GM21825 (cell line): Measurements from ENCODE around the gene COASY.

Experiments
- ATAC-seq: cut with Tn5 transposase; IDR thresholded peaks from one replicate; pipeline ENCODE4 v1.9.1; 2021; ENCODE audit warnings: mild to moderate bottlenecking, moderate library complexity; ENCODE audit not compliant: unreplicated experiment

Gene COASY

DNA sequence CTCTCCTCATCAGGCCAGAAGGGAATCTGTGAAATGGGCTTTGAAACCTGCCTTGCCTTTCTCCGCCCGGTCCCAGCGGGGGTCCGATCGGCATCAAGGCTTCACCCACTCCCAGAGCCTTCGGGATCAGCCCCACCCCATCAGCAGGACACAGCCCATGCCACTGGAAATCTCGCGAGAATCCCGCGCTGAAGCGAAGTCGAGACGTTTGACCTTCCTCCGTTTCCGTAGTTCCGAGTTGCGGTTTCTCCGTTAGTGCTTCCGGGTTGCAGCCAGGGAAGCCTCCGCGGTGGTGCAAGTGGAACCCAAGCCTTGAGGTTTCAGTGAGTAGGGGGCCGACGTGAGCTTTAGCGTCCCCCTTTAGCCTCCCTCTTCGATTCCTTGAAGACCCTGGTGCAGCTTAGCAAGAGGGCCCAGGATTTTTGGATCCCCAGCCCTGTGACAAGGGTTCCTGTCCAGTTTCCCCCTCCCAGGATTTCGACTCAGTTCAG is at the start of gene COASY:
COASY (plus strand) TSS at position 252 of the 491 bp plus-strand sequence. CDS start 475 bp downstream, outside the sequence.
- peak; percentile 43 for ATAC-seq

DNA sequence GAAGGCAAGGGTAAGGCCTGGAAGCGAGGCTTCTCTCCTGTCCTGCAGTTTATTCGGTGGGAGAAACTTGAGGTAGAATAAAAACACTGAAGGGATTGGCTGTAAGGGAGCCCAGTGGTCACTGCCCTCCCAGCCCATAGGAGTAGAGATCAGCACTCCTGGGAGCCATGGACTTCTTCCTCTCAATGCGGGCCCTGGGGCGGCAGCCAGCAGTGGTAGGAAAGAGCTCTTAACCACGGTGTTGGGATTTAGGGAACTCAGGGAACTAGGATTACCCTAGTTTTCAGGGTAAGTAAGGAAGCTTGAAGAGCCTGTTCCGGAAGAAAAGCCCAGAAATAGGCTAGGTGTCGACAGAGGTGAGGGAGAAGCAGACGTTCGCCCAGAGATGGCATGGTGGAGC is 49.7 kb upstream of the COASY start:
- no peak for ATAC-seq

DNA sequence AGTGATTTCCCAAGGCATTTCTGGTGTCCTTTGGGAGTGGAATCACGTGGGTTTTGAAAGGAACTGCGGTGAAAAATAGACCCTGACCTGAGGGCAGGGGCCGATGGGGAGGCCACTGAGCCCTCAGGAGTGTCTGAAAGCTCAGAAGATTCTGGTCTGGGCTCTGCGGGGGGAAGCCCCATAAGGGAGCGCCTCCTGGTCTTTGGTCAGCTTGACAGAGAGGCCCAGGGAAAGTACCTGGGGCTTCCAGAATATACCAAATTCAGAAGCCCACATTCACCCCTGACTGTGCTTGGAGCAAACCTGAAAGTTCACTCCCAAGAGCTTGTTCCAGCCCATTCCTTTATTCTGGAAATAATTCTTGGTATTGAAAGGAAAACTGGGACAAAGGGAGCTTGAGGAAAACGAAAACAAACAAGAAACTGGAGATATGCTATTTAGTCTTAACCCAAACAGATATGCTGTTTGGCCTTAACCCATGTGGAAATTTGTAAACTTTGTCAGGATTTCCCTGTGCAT is 49.2 kb upstream of the COASY start:
- no peak for ATAC-seq

DNA sequence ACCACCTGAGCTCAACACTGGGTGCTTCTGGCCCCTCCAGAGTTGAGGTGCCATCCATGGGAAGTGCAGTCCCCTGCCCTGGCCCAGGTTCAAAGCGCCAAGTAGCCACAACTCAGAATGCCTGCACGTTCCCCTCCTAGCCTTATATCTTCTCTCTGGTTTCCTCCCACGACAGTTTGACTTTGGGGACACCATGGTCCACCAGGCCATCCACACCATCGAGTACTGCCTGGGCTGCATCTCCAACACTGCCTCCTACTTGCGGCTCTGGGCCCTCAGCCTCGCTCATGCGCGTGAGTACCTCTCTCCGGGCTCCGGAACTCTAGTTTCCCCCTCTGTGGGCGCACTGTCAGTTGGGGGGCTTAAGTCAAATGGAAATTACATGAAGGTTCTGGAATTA is 48.3 kb upstream of the COASY start:
- ATAC-seq = no peak

DNA sequence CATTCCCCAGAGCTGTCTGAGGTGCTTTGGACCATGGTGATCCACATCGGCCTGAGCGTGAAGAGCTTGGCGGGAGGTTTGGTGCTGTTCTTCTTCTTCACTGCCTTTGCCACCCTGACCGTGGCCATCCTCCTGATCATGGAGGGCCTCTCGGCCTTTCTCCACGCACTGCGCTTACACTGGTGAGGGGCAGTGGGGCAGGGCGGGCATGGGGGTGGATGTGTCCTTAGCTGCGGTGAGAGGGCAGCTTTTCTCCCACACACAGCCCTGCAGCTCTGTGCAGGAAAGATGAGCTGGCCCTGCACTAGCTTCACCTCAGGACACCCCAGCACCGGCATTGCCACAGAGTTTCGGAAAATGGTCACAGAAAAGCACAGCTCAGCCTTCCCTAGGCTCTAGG is 47.7 kb upstream of the COASY start:
- ATAC-seq = no peak

DNA sequence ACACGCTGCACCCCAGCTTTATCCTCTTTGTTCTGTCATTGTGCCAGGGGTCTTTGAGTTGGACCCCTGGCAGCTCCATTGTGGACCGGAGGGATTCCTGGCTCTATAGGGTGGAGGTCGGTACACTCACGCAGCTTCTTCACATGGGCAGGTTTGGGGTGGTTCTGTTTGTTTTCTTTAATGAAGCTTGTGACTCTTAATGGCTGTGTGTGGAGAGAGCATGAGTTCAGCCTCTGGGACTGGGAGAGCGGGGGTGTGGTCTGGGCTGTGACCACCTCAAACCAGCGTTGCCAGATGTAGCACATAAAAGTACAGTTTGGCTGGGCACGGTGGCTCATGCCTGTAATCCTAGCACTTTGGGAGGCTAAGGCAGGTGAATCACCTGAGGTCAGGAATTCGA is 47.1 kb upstream of the COASY start:
- ATAC-seq = no peak

DNA sequence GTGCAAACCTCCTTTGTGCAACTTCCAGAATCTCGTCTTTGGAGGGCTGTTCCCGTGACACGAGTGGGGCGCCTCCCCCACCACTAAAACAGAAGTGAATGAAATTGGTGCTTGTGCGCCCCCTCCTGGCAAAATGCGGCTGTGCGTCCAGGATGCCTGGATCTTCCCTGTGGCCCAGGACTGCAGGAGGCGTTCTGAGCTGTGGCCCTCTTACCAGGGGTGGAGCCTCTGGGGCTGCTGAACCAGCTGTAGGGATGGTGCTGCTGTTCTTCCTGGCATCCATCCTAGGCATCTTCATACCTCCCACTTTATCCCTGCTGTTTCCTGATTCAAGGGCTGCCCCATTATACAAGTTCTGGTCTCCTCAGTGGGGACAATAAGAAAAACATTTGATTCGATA is 44.4 kb upstream of the COASY start:
- ATAC-seq = no peak

DNA sequence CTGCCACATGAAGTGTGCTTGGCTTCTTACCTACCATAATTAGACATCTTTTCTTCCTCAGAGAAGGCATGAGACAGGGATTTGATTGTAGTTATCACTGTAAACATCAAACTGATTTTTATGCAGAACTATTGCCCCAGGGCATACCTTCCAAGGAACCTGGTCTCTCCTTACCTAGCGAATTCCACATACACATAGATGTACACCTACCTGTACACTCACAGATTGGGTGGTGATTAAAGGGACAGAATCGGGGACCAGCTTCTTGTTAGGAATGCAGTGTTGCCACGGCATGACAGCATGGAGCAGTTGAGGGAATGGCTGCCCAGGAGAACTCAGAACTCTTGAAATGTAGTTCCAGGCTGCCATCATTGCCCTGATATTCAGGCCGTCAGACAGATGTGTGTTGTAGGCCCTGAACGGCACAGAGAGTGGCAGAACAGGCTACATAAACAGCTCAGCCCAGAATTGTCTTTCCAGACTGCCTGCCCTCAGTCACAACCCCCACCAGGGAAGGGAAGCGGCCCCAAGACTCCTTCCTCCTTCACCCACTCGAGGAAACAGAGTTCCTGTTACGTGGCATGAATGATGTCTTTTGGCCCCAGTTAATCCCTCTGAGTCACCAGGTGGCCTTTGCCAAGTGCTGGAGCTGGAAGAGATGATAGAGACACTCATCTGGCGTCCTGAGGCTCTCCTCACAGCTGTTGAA is 43.7 kb upstream of the COASY start:
- ATAC-seq = no peak

DNA sequence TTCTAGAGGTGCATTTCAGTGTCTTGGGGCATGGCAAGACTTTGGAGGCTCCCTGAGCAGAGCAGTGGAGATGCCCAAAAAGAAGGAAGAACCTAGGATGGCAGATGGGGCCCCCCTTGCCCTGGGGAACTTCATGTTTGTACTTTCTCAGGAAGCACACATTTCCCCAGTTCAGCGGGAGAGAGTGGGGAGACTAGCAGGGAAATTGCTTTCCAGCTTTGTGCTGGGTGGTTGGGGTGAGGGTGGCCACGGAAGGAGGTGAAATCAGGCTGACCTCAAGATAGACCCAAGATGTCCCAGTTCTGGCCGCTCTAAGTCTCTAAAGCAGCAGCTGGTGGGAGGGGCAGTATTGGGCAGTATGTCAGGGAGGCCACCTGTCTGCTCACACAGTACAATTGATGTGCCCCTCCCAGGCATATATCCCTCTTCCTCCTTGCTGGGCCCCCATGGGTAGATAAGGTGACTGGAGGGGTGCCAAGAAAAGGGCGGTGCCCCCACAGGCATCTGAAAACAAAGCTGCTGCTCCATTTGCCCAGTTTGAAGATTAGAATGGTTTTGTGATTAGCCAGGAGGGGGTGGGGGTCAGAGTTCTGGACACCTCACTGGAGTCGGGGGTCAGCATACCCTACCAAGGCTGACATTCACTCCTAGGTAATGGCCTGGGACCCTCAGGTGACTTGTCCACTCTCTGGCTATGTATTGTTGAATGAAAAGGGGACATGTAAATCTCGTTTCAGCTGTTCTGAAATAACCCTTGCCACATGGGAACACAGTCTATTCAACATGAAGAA is 43.0 kb upstream of the COASY start:
- no peak for ATAC-seq

DNA sequence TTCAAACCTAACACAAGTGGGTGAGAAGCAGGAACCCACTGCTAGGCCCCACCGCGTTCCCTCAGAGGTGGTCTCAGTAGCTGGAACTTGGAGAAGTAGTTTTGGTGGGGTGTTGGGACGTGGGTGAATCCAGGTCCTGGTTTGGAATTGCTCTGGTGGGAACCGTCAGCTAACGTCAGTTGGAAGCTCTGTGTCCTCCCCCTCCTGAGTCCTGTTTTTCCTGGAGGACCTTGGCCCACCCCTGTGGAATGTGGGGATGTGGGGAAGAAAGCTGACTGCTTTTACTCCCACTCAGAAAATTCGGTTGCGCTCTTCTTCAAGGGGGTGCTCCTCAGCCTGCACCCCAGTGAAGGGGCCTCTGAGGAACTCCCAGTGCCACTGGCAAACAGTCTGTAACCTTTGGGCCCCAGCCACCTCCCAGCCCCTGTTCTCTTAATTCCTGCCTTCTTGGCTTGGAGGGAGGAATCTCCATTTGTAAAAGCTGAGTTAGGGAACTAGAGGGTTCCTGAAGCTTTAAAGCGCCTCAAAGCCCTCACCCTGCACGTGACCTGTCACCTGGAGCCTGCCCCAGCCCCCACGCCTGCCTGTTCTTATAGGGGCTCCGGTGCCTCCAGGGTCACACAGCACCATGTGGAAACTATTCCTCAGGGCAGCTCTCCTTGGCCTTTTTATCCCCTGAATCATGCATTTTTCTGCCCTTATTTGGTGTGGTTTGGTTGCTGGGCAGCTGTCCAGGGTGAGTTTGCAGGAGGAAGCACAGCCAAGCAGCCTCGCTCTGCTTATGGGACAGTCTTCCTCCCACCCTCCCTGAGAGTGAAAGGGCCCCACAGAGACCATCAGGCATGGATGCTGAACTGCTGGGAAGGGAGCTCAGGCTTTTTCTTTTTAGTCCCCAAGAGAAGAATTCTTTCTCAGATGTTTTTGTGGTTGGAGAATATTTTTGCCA is 42.1 kb upstream of the COASY start:
- ATAC-seq = no peak

DNA sequence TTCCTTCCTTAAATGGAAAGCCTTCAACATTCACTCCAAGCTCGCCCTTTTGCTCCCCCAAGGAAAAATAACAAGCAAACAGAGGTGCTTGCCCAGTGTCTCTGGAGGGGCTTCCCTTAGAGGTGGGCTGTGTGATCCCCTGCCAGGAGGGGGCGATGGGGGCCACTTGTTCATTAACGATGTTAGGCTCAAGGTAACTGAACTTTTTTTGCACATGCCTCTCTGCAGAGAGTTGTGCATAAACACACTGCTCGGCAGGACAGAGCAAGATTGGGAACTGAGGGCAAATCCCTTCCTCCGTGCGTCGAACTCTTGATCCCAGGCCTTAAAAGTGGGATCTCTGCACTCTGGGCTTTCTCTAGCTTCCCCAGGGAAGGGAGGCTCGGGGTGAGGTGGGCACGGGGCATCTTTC is 41.4 kb upstream of the COASY start:
- ATAC-seq = no peak

DNA sequence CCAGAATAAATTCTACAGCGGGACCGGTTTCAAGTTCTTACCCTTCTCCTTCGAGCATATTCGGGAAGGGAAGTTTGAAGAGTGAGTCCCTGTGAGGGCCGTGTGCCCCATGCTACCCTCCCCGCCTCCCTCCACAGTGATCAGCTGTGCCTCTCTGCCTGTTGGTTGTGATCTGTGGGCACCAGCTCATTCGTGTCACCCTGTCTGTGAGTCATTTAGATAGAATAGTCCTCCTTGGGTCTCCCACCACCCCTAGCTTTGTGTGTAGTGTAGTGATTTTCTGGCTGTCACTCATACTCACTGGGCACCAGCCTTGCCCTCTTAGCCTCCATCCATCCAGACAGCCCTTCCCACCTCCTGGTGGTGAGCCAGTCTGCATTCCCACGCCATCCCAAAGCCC is 40.9 kb upstream of the COASY start:
- ATAC-seq = no peak

DNA sequence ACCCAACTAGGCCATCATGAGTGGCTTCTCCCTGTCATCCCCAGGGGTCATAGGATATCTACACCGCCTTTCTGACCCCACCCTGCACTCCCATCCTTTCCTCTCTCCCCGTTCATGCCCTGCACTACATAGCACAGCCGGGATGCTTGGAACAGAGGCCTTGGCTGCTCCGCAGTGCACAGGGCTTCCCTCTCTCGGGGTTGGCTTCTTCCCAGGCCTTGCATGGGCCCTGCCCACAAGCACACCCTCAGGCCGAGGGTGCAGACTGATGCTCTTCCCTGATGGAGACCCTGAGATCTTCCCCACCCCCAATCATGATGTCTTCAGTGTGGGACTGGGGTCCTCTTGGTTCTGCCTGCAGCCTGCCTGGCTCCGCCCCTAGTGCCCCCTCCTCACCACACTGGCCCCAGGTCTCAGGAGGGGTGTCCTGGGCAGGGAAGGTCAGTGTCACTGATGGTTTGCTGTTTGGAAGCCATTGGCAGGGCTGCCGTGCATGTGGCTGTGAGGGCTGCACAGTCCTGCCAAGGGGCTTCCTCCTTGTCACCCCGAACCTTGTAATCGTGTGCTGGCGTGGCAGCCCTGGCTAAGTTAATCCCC is 40.2 kb upstream of the COASY start:
- no peak for ATAC-seq

DNA sequence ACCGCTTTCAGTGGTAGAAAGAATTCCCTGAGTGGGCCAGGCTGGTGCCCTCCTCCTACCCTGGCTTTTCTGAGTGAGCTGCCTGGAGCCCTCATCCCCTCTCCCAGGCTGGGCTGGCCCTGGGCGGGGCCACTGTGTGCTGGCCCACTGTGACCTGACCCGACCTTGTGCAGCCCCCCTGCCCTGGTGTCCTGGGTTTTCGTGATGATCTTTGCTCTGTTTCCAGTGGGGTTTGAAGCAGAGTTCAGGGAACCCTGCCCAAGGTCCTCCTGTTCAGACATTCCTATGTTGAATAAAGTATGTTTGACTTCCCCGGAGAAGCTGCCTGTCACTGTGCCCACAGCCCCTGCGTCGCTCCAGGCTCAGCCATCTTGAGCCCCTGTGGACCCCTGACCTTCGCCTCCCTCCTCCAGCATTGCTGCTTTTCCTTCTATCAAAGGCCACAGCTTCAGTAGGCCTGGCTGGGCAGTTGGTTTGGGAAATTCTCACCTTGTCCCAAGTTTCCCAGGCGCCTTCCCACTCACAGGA is 39.6 kb upstream of the COASY start:
- ATAC-seq = no peak

DNA sequence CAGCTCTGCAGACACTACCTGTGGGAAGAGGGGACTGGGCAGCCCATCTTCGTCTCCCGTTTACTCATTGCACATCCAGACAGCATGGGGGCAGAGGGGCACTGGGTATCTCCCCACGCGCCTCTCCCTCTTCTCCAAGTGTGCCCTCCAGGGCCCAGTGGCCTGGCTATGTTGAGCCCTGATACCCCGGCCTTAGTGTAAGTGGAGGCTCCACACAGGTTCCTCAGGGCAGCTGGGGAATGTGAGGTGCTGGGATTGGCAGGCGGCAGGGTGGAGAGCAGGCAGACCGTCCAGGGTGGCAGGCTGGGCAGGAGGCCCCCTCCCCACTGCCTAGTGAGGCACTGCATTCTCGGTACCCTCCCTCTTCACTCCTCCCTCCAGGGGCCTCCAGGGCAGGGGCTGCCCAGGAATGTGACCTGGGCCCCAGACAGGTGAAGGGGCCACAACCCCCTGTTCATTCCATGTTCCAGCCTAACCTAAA is 39.1 kb upstream of the COASY start:
- no peak for ATAC-seq

DNA sequence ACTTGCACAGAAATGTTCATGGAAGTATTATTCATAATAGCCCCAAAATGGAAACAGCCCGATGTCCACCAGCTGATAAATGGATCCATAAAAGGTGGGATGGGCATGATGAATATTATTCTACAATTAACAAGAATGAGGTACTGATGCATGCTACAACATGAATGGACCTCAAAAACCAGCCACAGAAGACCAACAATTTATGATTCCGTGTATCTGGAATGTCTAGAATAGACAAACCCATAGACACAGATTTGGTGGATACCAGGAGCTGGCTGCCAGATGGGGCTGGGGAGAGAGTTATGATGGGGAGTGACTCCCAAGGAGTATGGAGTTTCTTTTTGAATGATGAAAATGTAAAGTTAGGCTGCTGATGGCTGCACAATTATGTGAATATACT is 36.7 kb upstream of the COASY start:
- no peak for ATAC-seq

DNA sequence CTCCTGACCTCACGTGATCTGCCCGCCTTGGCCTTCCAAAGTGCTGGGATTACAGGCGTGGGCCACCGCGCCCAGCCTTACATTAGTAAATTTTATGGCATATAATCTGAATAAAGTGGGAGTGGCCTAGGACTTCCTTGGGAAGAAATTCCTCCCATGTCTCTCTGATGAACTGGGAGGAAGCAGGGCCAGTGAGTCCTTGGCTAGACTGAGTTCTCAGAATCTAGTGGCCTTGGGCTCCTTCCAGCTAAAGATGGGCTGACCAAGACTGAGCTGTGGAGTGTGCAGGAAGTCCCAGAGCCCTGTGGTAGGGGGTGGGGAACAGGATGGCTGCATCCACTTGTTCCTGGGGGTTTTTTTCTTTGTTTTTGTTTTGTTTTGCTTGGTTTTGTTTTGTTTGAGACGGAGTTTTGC is 35.9 kb upstream of the COASY start:
- no peak for ATAC-seq

DNA sequence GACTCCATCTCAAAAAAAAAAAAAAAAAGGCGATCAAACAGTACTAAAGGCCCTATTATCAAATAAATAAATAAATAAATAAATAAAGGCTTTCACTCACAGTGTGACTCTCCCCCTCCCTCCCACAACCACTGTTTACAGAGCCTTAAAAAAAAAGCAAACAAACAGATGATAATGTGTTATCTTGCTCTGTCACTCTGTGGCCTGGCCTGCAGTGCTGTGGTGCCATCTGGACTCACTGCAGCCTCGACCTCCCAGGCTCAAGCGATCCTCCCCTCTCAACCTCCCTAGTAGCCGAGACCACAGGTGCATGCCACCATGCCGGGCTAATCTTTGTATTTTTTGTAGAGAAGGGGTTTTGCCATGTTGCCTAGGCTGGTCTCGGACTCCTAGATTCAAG is 34.0 kb upstream of the COASY start:
- ATAC-seq = no peak

DNA sequence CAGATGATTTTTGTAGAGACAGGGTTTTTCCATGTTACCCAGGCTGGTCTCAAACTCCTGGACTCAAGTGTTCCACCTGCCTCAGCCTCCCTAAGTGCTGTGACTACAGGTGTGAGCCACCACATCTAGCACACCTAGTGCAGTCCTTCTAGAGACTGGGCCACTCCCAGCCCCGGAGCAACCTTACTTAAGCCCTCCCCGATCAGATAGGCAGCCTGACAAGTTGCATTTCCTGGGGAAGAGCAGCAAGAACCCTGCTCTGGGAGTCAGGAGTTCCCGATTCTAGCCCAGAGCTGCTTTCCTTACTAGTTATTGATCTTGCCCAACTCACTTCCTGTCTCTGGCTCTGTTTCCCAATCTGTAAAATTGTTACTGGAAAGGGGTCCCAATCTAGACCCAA is 32.9 kb upstream of the COASY start:
- no peak for ATAC-seq

DNA sequence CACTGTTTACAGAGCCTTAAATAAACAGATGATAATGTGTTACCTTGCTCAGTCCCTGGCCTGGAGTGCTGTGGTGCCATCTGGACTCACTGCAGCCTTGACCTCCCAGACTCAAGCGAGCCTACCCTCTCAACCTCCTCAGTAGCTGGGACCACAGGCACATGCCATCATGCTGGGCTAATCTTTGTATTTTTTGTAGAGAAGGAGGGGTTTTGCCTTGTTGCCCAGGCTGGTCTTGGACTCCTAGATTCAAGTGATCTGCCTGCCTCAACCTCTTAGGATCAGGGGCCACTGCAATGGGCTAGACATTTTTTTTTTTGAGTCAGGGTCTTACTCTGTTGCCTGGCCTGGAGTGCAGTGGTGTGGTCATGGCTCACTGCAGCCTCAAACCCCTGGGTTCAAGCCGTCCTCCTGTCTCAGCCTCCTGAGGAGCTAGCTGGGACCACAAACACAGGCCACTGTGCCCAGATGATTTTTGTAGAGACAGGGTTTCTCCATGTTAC is 30.9 kb upstream of the COASY start:
- no peak for ATAC-seq
